ENCODE results near the gene SOWAHB. TPM values are rescaled to one million over a fixed set of nuclear protein-coding genes. Genes with fewer than 3 reads are reported as not detected.
"Not testable (repeated sequence)": the region's sequence is repeated elsewhere in the genome, so short reads cannot be mapped to it uniquely, and the experiment has no call there.

Gene SOWAHB
- total and polyA plus RNA-seq, 4 donors: 1.0 to 1.5 (median 1.1) TPM

DNA sequence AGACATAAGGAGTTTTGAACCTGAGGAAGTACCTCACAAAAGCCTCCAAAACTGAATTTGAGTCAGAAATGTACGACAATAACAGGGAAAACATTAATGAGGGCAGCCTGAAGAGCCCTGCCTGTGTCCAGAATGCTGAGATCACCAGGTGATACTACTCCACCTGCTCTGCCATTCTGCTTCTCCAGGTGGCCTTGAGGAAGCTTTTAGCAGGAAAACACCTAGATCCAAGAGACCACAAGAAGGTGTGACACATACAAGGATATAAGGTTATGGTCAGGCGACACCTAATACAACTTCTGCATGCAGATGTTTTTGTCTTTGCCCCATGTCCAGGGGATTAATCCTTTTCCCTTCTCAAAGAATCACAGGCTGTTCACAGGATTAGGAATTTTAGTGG is 15.3 kb downstream of the SOWAHB start:
- Histone ChIP-seq H3K36me3 (ENCODE audit: control insufficient read depth, insufficient read depth, low read length) (no peaks in the 10 kb centered on the region), H3K27ac (ENCODE audit: low read depth, low read length) (no peak overlapping the region), H3K27me3 (ENCODE audit: control insufficient read depth, insufficient read depth, low read length) (no peaks in the 10 kb centered on the region), H3K4me3 (ENCODE audit: low read depth, low read length) (no peak overlapping the region), H3K4me1 (ENCODE audit: control insufficient read depth, insufficient read depth, low read length) (no peaks in the 10 kb centered on the region), H3K9me3 (ENCODE audit: control insufficient read depth, insufficient read depth, low read length) (no peaks in the 10 kb centered on the region)
- no peak for DNase-seq (ENCODE audit: low read depth in 4 of 6, low spot score in 6 of 6)
- WGBS (ENCODE audit: insufficient coverage): 100% methylated on average over 2 of the region's 2 CpGs

DNA sequence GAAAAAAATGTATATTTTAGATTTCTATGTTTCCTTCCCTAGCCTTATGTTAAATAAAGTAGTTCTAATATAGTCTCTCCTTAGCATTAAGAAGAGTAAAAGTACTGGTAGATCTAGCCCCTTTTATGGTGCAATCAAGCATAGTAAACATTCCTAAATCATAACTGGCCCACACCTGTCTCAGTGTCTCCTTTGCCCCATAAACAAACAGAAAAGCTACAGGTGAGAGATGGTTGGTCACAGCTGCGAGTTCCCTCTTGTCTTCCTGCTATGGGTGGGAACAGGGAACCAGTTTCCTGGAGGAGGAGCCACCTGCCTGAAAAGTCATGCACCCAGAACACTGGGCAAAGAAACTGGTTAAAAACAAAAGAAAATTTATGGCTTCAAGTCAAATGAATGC is 16.6 kb downstream of the SOWAHB start:
- Histone ChIP-seq H3K27me3 (ENCODE audit: control insufficient read depth, insufficient read depth, low read length) (no peaks in the 10 kb centered on the region), H3K4me3 (ENCODE audit: low read depth, low read length) (no peak overlapping the region), H3K9me3 (ENCODE audit: control insufficient read depth, insufficient read depth, low read length) (no peaks in the 10 kb centered on the region), H3K4me1 (ENCODE audit: control insufficient read depth, insufficient read depth, low read length) (no peaks in the 10 kb centered on the region), H3K27ac (ENCODE audit: low read depth, low read length) (no peak overlapping the region), H3K36me3 (ENCODE audit: control insufficient read depth, insufficient read depth, low read length) (no peaks in the 10 kb centered on the region)
- WGBS (ENCODE audit: insufficient coverage): 80% methylated on average over 1 of the region's 1 CpG
- DNase-seq (ENCODE audit: low read depth in 4 of 6, low spot score in 6 of 6): no peak

DNA sequence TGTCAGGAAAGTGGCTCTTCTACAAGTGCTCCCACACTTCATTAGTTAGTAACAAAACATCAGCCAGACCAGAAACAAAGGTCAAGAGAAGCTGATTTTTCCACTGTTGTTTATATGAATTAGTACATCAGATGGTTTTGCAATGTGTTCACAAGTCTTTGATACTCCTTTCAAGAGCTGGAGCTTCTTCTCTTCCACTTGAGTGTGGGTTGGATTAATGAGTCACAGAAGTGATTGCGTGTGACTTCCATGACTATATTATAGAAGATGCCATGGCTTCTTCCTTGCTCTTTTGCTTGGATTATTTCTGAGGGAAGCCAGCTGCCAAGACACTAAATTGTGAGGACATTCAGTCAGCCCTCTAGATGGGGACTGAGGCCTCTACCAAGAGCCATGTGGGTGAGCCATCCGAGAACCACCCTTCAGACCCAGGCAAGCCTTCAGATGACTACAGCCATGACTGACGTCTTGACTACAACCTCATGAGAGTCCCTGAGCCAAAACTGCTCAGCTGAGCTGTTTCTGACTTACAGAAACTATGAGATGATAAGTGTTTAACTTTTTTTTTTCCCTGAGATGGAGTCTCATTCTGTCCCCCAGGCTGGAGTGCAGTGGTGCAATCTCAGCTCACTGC is 18.1 kb downstream of the SOWAHB start:
- H3K27ac ChIP-seq (ENCODE audit: low read depth, low read length): no peak overlapping the region
- DNase-seq (ENCODE audit: low read depth in 4 of 6, low spot score in 6 of 6): no peak
- WGBS (ENCODE audit: insufficient coverage): 89% methylated on average over 1 of the region's 3 CpGs
- no peak overlapping the region for H3K4me3 ChIP-seq (ENCODE audit: low read depth, low read length)
- no peaks in the 10 kb centered on the region for H3K36me3 ChIP-seq (ENCODE audit: control insufficient read depth, insufficient read depth, low read length)
- H3K4me1 ChIP-seq (ENCODE audit: control insufficient read depth, insufficient read depth, low read length): no peaks in the 10 kb centered on the region
- H3K9me3 ChIP-seq (ENCODE audit: control insufficient read depth, insufficient read depth, low read length): no peaks in the 10 kb centered on the region
- no peaks in the 10 kb centered on the region for H3K27me3 ChIP-seq (ENCODE audit: control insufficient read depth, insufficient read depth, low read length)

DNA sequence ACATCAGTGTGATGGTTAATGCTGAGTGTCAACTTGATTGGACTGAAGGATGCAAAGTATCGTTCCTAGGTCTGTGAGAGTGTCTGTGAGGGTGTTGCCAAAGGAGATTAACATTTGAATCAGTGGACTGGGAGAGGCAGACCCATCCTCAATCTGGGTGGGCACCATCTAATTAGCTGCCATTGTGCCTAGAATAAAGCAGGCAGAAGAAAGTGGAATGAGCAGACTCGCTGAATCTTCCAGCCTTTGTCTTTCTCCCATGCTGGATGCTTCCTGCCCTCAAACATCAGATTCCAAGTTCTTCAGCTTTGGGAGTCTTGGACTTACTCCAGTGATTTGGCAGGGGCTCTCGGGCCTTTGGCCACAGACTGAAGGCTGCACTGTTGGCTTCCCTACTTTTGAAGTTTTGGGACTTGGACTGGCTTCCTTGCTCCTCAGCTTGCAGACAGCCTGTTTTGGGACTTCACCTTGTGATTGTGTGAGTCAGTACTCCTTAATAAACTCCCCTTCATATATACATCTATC is 19.2 kb downstream of the SOWAHB start:
- not testable (repeated sequence) for H3K4me1 ChIP-seq (ENCODE audit: control insufficient read depth, insufficient read depth, low read length); H3K27me3 ChIP-seq (ENCODE audit: control insufficient read depth, insufficient read depth, low read length); H3K36me3 ChIP-seq (ENCODE audit: control insufficient read depth, insufficient read depth, low read length); H3K27ac ChIP-seq (ENCODE audit: low read depth, low read length); H3K9me3 ChIP-seq (ENCODE audit: control insufficient read depth, insufficient read depth, low read length); H3K4me3 ChIP-seq (ENCODE audit: low read depth, low read length)
- peak in 2 of 6 donors; percentile 22 to 53 for DNase-seq (ENCODE audit: low read depth in 4 of 6, low spot score in 6 of 6)
- whole genome bisulfite sequencing (ENCODE audit: insufficient coverage): 54% methylated on average over 3 of the region's 3 CpGs

DNA sequence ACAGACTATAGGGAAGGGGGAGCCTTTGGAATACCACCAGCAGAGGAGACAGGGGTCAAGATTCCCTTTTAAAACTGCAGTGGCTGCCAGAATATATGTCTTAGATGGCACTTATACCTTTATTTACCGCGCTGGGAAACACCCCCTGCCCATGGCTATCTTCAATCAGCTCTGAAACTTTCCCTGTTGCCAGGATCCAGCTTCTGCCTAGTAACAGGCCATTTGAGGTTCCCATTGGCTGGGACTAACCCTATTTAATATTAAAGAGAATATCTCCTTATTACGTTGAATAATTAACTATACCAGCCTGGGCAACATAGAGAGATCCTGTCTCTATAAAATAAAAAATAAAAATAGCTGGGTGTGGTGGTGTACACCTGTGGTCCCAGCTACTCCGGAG is 23.8 kb downstream of the SOWAHB start:
- 84% methylated on average over 3 of the region's 4 CpGs for WGBS (ENCODE audit: insufficient coverage)

DNA sequence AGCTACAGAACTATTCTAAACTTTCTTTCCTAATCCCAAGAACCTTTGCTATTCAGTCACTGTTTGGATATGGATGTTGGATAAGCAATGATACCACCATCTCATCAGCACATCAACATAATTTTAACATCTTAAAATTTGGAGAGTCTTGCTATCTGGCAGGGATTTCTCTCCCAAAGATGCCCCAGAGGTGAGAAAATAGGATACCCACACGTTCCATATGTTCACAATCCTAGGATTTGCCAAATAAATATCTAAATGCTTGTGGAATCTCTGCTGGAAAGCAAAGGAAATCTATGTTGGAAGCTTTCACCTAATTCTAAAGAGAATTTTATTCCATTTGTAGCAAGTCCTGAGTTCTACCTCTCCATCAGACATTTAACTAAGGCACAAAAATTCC is 24.4 kb downstream of the SOWAHB start:
- no peaks in the 10 kb centered on the region for H3K27me3 ChIP-seq (ENCODE audit: control insufficient read depth, insufficient read depth, low read length)
- H3K9me3 ChIP-seq (ENCODE audit: control insufficient read depth, insufficient read depth, low read length): no peaks in the 10 kb centered on the region
- WGBS (ENCODE audit: insufficient coverage): no CpG with 5 or more reads among the region's 1 CpG
- no peaks in the 10 kb centered on the region for H3K4me1 ChIP-seq (ENCODE audit: control insufficient read depth, insufficient read depth, low read length)
- DNase-seq (ENCODE audit: low read depth in 4 of 6, low spot score in 6 of 6): peak in 2 of 6 donors; percentile 5 to 55
- H3K36me3 ChIP-seq (ENCODE audit: control insufficient read depth, insufficient read depth, low read length): no peaks in the 10 kb centered on the region
- H3K4me3 ChIP-seq (ENCODE audit: low read depth, low read length): no peak overlapping the region
- no peak overlapping the region for H3K27ac ChIP-seq (ENCODE audit: low read depth, low read length)

More for the DNA sequence above, 23.8 kb downstream of the SOWAHB start:
- Histone ChIP-seq H3K36me3 (ENCODE audit: control insufficient read depth, insufficient read depth, low read length) (no peaks in the 10 kb centered on the region), H3K27me3 (ENCODE audit: control insufficient read depth, insufficient read depth, low read length) (no peaks in the 10 kb centered on the region), H3K27ac (ENCODE audit: low read depth, low read length) (no peak overlapping the region), H3K4me1 (ENCODE audit: control insufficient read depth, insufficient read depth, low read length) (no peaks in the 10 kb centered on the region), H3K4me3 (ENCODE audit: low read depth, low read length) (no peak overlapping the region), H3K9me3 (ENCODE audit: control insufficient read depth, insufficient read depth, low read length) (no peaks in the 10 kb centered on the region)
- no peak for DNase-seq (ENCODE audit: low read depth in 4 of 6, low spot score in 6 of 6)

DNA sequence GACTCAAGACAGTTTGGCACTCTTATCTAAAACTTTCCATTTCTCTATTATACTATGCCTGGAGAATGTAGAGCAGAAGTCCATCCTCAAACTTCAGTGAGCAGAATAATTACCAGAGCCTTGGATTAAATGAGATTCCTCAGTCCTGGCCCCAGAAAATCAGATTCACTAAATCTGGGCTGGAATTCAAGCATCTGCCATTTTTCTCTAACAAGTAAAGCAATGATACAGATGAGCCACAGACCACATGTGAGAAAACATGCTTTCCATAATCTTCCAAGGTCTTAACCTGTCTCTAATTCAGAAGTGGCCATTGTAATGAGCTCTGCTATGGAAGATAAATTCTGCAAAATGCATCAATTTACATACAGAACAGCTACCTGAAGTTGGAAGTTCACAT is 25.4 kb downstream of the SOWAHB start:
- H3K4me3 ChIP-seq (ENCODE audit: low read depth, low read length): no peak overlapping the region
- DNase-seq (ENCODE audit: low read depth in 4 of 6, low spot score in 6 of 6): peak in 1 of 6 donors; percentile 2
- H3K27ac ChIP-seq (ENCODE audit: low read depth, low read length): no peak overlapping the region
- no peaks in the 10 kb centered on the region for H3K9me3 ChIP-seq (ENCODE audit: control insufficient read depth, insufficient read depth, low read length)
- H3K4me1 ChIP-seq (ENCODE audit: control insufficient read depth, insufficient read depth, low read length): no peaks in the 10 kb centered on the region
- no peaks in the 10 kb centered on the region for H3K36me3 ChIP-seq (ENCODE audit: control insufficient read depth, insufficient read depth, low read length)
- no peaks in the 10 kb centered on the region for H3K27me3 ChIP-seq (ENCODE audit: control insufficient read depth, insufficient read depth, low read length)

DNA sequence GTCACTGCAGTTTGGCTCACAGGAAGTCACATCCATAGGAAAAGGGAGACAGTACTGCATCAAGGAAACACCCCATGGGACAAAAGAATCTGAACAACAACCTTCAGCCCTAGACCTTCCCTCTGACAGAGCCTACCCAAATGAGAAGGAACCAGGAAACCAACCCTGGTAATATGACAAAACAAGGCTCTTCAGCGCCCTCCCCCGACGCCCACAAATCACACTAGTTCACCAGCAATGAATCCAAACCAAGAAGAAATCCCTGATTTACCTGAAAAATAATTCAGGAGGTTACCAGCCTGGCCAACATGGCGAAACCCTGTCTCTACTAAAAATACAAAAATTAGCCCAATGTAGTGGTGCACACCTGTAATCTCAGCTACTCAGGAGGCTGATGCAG is 29.2 kb downstream of the SOWAHB start:
- H3K27me3 ChIP-seq (ENCODE audit: control insufficient read depth, insufficient read depth, low read length); H3K4me3 ChIP-seq (ENCODE audit: low read depth, low read length); H3K4me1 ChIP-seq (ENCODE audit: control insufficient read depth, insufficient read depth, low read length); H3K9me3 ChIP-seq (ENCODE audit: control insufficient read depth, insufficient read depth, low read length); H3K36me3 ChIP-seq (ENCODE audit: control insufficient read depth, insufficient read depth, low read length); DNase-seq (ENCODE audit: low read depth in 4 of 6, low spot score in 6 of 6); H3K27ac ChIP-seq (ENCODE audit: low read depth, low read length): not testable (repeated sequence)
- 86% methylated on average over 1 of the region's 4 CpGs for WGBS (ENCODE audit: insufficient coverage)

DNA sequence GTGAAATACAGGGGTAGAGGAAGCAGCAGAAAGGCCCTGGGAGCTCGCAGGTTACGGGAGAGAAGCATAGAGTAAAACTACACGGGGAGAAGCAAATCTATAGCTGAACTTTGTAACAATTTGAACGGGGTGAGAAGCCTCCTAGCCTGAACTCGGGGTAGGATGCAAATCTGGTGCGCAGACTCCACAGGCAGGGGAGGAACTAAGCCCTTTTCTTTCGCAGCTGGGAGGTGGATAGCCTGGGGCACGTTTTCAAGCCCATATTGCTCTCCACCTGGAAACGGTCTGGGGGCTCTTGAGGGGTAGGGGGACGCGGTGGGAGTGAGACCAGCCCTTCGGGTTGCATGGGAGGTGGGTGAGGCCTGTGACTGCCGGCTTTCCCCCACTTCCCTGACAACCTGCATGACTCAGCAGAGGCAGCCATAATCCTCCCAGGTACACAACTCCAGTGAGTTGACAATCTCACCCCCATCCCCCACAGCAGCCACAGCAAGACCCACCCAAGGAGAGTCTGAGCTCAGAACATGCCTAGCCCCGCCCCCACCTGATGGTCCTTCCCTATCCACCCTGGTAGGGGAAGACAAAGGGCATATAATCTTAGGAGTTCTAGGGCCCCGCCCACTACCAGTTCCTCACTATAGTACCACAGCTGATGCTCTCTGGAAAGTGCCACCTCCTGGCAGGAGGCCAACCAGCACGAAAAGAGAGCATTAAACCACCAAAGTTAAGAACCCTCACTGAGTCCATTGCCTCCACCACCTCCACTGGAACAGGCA is 29.9 kb downstream of the SOWAHB start:
- no peaks in the 10 kb centered on the region for H3K27me3 ChIP-seq (ENCODE audit: control insufficient read depth, insufficient read depth, low read length)
- no peak overlapping the region for H3K27ac ChIP-seq (ENCODE audit: low read depth, low read length)
- no peaks in the 10 kb centered on the region for H3K36me3 ChIP-seq (ENCODE audit: control insufficient read depth, insufficient read depth, low read length)
- no peak overlapping the region for H3K4me3 ChIP-seq (ENCODE audit: low read depth, low read length)
- H3K4me1 ChIP-seq (ENCODE audit: control insufficient read depth, insufficient read depth, low read length): no peaks in the 10 kb centered on the region
- WGBS (ENCODE audit: insufficient coverage): 61% methylated on average over 7 of the region's 16 CpGs
- H3K9me3 ChIP-seq (ENCODE audit: control insufficient read depth, insufficient read depth, low read length): no peaks in the 10 kb centered on the region
- DNase-seq (ENCODE audit: low read depth in 4 of 6, low spot score in 6 of 6): no peak

DNA sequence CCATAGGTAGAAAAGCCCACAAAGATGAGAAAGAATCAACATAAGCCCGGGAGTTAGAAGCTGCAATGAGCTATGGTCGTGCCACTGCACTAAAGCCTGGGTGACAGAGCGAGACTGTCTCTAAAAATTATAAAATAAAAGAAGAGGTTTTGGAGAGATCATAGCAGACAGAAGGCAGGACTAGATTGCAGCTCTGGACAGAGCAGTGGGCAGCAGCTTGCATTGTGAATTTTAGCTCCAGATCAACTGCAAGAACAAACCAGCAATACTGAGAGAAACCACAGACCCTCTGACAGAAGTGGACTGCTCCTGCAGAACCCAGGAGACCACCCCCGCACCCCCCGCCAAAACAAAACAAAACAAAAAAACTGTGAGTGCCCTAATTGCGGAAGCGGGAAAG is 30.6 kb downstream of the SOWAHB start:
- no peaks in the 10 kb centered on the region for H3K36me3 ChIP-seq (ENCODE audit: control insufficient read depth, insufficient read depth, low read length)
- no peak for DNase-seq (ENCODE audit: low read depth in 4 of 6, low spot score in 6 of 6)
- H3K4me3 ChIP-seq (ENCODE audit: low read depth, low read length): no peak overlapping the region
- H3K27ac ChIP-seq (ENCODE audit: low read depth, low read length): no peak overlapping the region
- no peaks in the 10 kb centered on the region for H3K9me3 ChIP-seq (ENCODE audit: control insufficient read depth, insufficient read depth, low read length)
- no peaks in the 10 kb centered on the region for H3K4me1 ChIP-seq (ENCODE audit: control insufficient read depth, insufficient read depth, low read length)
- no peaks in the 10 kb centered on the region for H3K27me3 ChIP-seq (ENCODE audit: control insufficient read depth, insufficient read depth, low read length)
- WGBS (ENCODE audit: insufficient coverage): no CpG with 5 or more reads among the region's 7 CpGs
